OCI-LY7 (cell line): ENCODE measurements around the gene OTUD3.

Source experiments
- CTCF ChIP-seq: fragments of 200-600 bp; sonication (generic); conservative IDR thresholded peaks from 2 replicates; pipeline ENCODE4 v1.5.1; 2014; ENCODE audit warnings: mild to moderate bottlenecking, antibody characterized with exemption, low read length, moderate library complexity, mixed read lengths
- EZH2phosphoT487 ChIP-seq: fragments of 200-600 bp; sonication (generic); IDR thresholded peaks from 2 replicates; pipeline ENCODE4 v1.6.1; 2018; ENCODE audit warnings: low read depth, borderline replicate concordance, mild to moderate bottlenecking, mixed run types, antibody characterized with exemption, low read length, moderate library complexity, mixed read lengths

- TF ChIP-seq CTCF (no peak), EZH2phosphoT487 (no peak)
These were observed 5.9 kb downstream of the OTUD3 start for GRCh38 chr1:19888112-19888511.
